Measurements from ENCODE around the gene STEAP4. TPM values are rescaled to one million over a fixed set of nuclear protein-coding genes. Genes with fewer than 3 reads are reported as not detected.

The STEAP4 gene
- total RNA-seq (10 to 100 TPM; 16.2 to 27.1 TPM), polyA plus RNA-seq (ENCODE audit: insufficient read depth, low read depth, low replicate concordance) (15.2 TPM)
- long read RNA-seq, donor 1, full-length matches to known transcripts = 3 of 3 reads
- long read RNA-seq, donor 1, partial matches to known transcripts = 0 of 3 reads
- long read RNA-seq, donor 1, other reads (novel, unspliced or antisense) = 0 of 3 reads
- long read RNA-seq, donor 2 = 0 reads

GRCh38 chr7:88306590-88307048 lies at the start of gene STEAP4:
Gene STEAP4 (minus strand): TSS chr7:88306894. CDS start chr7:88284269, 22,625 bp downstream.
- Histone ChIP-seq H3K9me3 (no peaks in the 10 kb centered on the region), H3K27me3 (no peaks in the 10 kb centered on the region), H3K4me3 (peak within 1 kb of the TSS; percentile 57 to 66), H3K4me1 (peaks cover 18% of the 10 kb centered on the region), H3K27ac (peak within 1 kb of the TSS in 1 of 2 donors; percentile 68), H3K36me3 (ENCODE audit: low read depth, missing control alignments) (no peaks in the 10 kb centered on the region)
- 1% methylated on average over 30 of the region's 30 CpGs for WGBS, 2 donors
- intact Hi-C loops (cut with DNase I; ENCODE audit: low total_unique reads) = no loop called here
- TF ChIP-seq POLR2A (IDR thresholded peaks at IDR 0.05) (no peak), CTCF (IDR thresholded peaks at IDR 0.05) (no peak)
- DNase-seq = peak; percentile 85

GRCh38 chr7:88355011-88355410 lies 48.3 kb upstream of the STEAP4 start:
- no peaks in the 10 kb centered on the region for H3K4me1 ChIP-seq
- no peak overlapping the region for H3K4me3 ChIP-seq
- intact Hi-C loops (cut with DNase I; ENCODE audit: low total_unique reads) = no loop called here
- H3K27ac ChIP-seq = no peak overlapping the region
- H3K36me3 ChIP-seq (ENCODE audit: low read depth, missing control alignments) = no peaks in the 10 kb centered on the region
- no peaks in the 10 kb centered on the region for H3K27me3 ChIP-seq
- H3K9me3 ChIP-seq = no peaks in the 10 kb centered on the region
- TF ChIP-seq CTCF (IDR thresholded peaks at IDR 0.05) (no peak), POLR2A (IDR thresholded peaks at IDR 0.05) (no peak)
- 85% methylated on average over 3 of the region's 3 CpGs for WGBS, 2 donors
- DNase-seq = no peak

GRCh38 chr7:88350118-88350517 lies 43.4 kb upstream of the STEAP4 start:
- intact Hi-C loops (cut with DNase I; ENCODE audit: low total_unique reads) = no loop called here
- no peaks in the 10 kb centered on the region for H3K27me3 ChIP-seq
- WGBS, 2 donors = 93 to 95% methylated on average over 2 of the region's 2 CpGs
- no peak overlapping the region for H3K4me3 ChIP-seq
- TF ChIP-seq POLR2A (IDR thresholded peaks at IDR 0.05) (no peak), CTCF (IDR thresholded peaks at IDR 0.05) (peak in 1 of 3 experiments; percentile 40)
- H3K27ac ChIP-seq = no peak overlapping the region
- H3K9me3 ChIP-seq = no peaks in the 10 kb centered on the region
- H3K4me1 ChIP-seq = no peaks in the 10 kb centered on the region
- H3K36me3 ChIP-seq (ENCODE audit: low read depth, missing control alignments) = no peaks in the 10 kb centered on the region
- no peak for DNase-seq

GRCh38 chr7:88347517-88347916 lies 40.8 kb upstream of the STEAP4 start:
- 91 to 96% methylated on average over 2 of the region's 2 CpGs for WGBS, 2 donors
- intact Hi-C loops (cut with DNase I; ENCODE audit: low total_unique reads) = no loop called here

More at GRCh38 chr7:88347517-88347916, 40.8 kb upstream of the STEAP4 start:
- TF ChIP-seq POLR2A (IDR thresholded peaks at IDR 0.05) (no peak), CTCF (IDR thresholded peaks at IDR 0.05) (no peak)
- no peak for DNase-seq
- no peak overlapping the region for H3K4me3 ChIP-seq
- no peaks in the 10 kb centered on the region for H3K27me3 ChIP-seq
- H3K9me3 ChIP-seq = no peaks in the 10 kb centered on the region
- no peaks in the 10 kb centered on the region for H3K4me1 ChIP-seq
- no peak overlapping the region for H3K27ac ChIP-seq
- H3K36me3 ChIP-seq (ENCODE audit: low read depth, missing control alignments) = no peaks in the 10 kb centered on the region

Data from testis (tissue), 5 donors.